MM.1S (cell line): ENCODE results near the gene TEX28.

Experiments
- DNase-seq: peaks from one replicate; pipeline ENCODE4 v3.0.0-alpha.2; 2015
- H2AFZ ChIP-seq: fragments of 300-600 bp; sonication (generic); 2 replicates; pipeline ENCODE4 v1.6.0; 2016; ENCODE audit warnings: antibody characterized with exemption, low read length
- H3F3A ChIP-seq: fragments of 300-600 bp; sonication (generic); 2 replicates; pipeline ENCODE4 v1.6.1; 2016; ENCODE audit warnings: mild to moderate bottlenecking, antibody characterized with exemption, low read length, moderate library complexity, mixed read lengths; ENCODE audit not compliant: insufficient read depth
- H3K27ac ChIP-seq: fragments of 300-600 bp; sonication (generic); 2 replicates; pipeline ENCODE4 v1.5.1; 2016; ENCODE audit warnings: mild to moderate bottlenecking, low read length
- H3K27me3 ChIP-seq: fragments of 300-600 bp; sonication (generic); replicated peaks from 2 replicates; pipeline ENCODE4 v1.6.0; 2016; ENCODE audit warnings: low read length; ENCODE audit not compliant: insufficient read depth
- H3K36me3 ChIP-seq: fragments of 300-600 bp; sonication (generic); replicated peaks from 2 replicates; pipeline ENCODE4 v1.6.1; 2016; ENCODE audit warnings: mild to moderate bottlenecking, low read length, mixed read lengths; ENCODE audit not compliant: insufficient read depth
- H3K4me1 ChIP-seq: fragments of 300-600 bp; sonication (generic); 2 replicates; pipeline ENCODE4 v1.6.1; 2016; ENCODE audit warnings: low read length, mixed read lengths
- H3K4me2 ChIP-seq: fragments of 300-600 bp; sonication (generic); 2 replicates; pipeline ENCODE4 v1.6.0; 2016; ENCODE audit warnings: low read depth, low read length
- H3K4me3 ChIP-seq: fragments of 300-600 bp; sonication (generic); 2 replicates; pipeline ENCODE4 v1.5.1; 2016; ENCODE audit warnings: low read length, mixed read lengths
- H3K79me2 ChIP-seq: fragments of 300-600 bp; sonication (generic); 2 replicates; pipeline ENCODE4 v1.6.1; 2016; ENCODE audit warnings: mixed run types, low read length, mixed read lengths
- H3K9ac ChIP-seq: fragments of 300-600 bp; sonication (generic); 2 replicates; pipeline ENCODE4 v1.6.1; 2016; ENCODE audit warnings: low read length, mixed read lengths
- H3K9me2 ChIP-seq: fragments of 300-600 bp; sonication (generic); replicated peaks from 2 replicates; pipeline ENCODE4 v1.6.1; 2016; ENCODE audit warnings: mild to moderate bottlenecking, low read length, mixed read lengths; ENCODE audit not compliant: insufficient read depth
- H3K9me3 ChIP-seq: fragments of 300-600 bp; sonication (generic); replicated peaks from 2 replicates; pipeline ENCODE4 v1.6.1; 2016; ENCODE audit warnings: mild to moderate bottlenecking, low read length, mixed read lengths; ENCODE audit not compliant: insufficient read depth
- H4K20me1 ChIP-seq: fragments of 300-600 bp; sonication (generic); 2 replicates; pipeline ENCODE4 v1.6.1; 2016; ENCODE audit warnings: mild to moderate bottlenecking, low read length, moderate library complexity, mixed read lengths; ENCODE audit not compliant: insufficient read depth
- CTCF ChIP-seq: fragments of 300-600 bp; sonication (generic); IDR thresholded peaks from 2 replicates; pipeline ENCODE4 v1.5.1; 2016; ENCODE audit warnings: antibody characterized with exemption, low read length, mixed read lengths
- EZH2 ChIP-seq: fragments of 300-600 bp; sonication (generic); optimal IDR thresholded peaks from 2 replicates; pipeline ENCODE3; 2017; ENCODE audit warnings: low read depth, mild to moderate bottlenecking, antibody characterized with exemption, low read length, mixed read lengths
- EZH2phosphoT487 ChIP-seq: fragments of 300-600 bp; sonication (generic); IDR thresholded peaks from 2 replicates; pipeline ENCODE4 v1.6.1; 2018; ENCODE audit warnings: antibody characterized with exemption, low read length

TEX28 gene

GRCh38 chrX:154322890-154323289, 28.0 kb upstream of the TEX28 start:
- H3K79me2 ChIP-seq: no peaks in the 10 kb centered on the region
- DNase-seq: no peak
- no peak overlapping the region for H2AFZ ChIP-seq
- H3K4me2 ChIP-seq: no peak overlapping the region
- no peak for TF ChIP-seq CTCF
- no peak for TF ChIP-seq EZH2phosphoT487
- TF ChIP-seq EZH2: no peak
- no peak overlapping the region for H3K9ac ChIP-seq
- no peaks in the 10 kb centered on the region for H3K36me3 ChIP-seq
- H3K9me3 ChIP-seq: no peaks in the 10 kb centered on the region
- H3K4me3 ChIP-seq: no peak overlapping the region
- H3K27ac ChIP-seq: no peak overlapping the region
- no peaks in the 10 kb centered on the region for H3K9me2 ChIP-seq
- peaks cover 16% of the 10 kb centered on the region for H3F3A ChIP-seq
- H4K20me1 ChIP-seq: no peaks in the 10 kb centered on the region
- H3K4me1 ChIP-seq: peaks cover 41% of the 10 kb centered on the region
- no peaks in the 10 kb centered on the region for H3K27me3 ChIP-seq

GRCh38 chrX:154321594-154321993, 26.7 kb upstream of the TEX28 start:
- H3K9me2 ChIP-seq: no peaks in the 10 kb centered on the region
- peaks cover 16% of the 10 kb centered on the region for H3F3A ChIP-seq
- no peak overlapping the region; the same call in 1 of the 2 replicates for H2AFZ ChIP-seq
- H3K27ac ChIP-seq: peak overlapping the region; percentile 75
- H3K36me3 ChIP-seq: no peaks in the 10 kb centered on the region
- H3K79me2 ChIP-seq: no peaks in the 10 kb centered on the region
- peak; percentile 47 for DNase-seq
- H3K4me2 ChIP-seq: peak overlapping the region; percentile 62
- TF ChIP-seq EZH2: no peak
- peak; percentile 37 for TF ChIP-seq CTCF
- no peak for TF ChIP-seq EZH2phosphoT487
- peaks cover 29% of the 10 kb centered on the region for H3K4me1 ChIP-seq
- no peaks in the 10 kb centered on the region for H3K9me3 ChIP-seq
- H3K4me3 ChIP-seq: peak overlapping the region; percentile 38; the same call in 1 of the 2 replicates
- H4K20me1 ChIP-seq: no peaks in the 10 kb centered on the region
- no peaks in the 10 kb centered on the region for H3K27me3 ChIP-seq
- no peak overlapping the region; the same call in 1 of the 2 replicates for H3K9ac ChIP-seq

DNA sequence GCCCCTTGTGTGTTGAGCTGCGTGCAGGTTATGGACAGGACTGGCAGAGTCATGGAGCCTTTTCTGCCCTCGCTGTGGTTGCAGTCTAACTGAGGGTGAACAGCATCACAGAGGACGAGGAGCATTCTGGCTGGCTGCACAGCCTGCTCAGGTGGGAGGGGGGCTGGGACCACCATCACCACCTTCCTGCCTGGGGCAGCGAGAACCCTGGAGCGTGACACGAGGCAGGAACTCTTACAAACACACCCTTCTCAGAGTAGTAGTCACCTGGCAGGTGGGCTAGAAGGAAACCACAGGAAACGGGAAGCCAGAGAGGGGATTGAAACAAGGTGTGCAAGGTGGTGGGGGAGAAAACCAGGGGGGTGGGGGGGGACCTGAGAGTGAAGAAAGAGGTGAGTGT, 26.2 kb upstream of the TEX28 start:
- H3K36me3 ChIP-seq: no peaks in the 10 kb centered on the region
- DNase-seq: peak; percentile 37
- no peaks in the 10 kb centered on the region for H4K20me1 ChIP-seq
- H3K79me2 ChIP-seq: no peaks in the 10 kb centered on the region
- peaks cover 24% of the 10 kb centered on the region for H3K4me1 ChIP-seq
- no peaks in the 10 kb centered on the region for H3K27me3 ChIP-seq
- no peaks in the 10 kb centered on the region for H3K9me3 ChIP-seq
- 0 out of 2 replicates have a peak overlapping the region, but pooled peaks have one; percentile 8 for H3K9ac ChIP-seq
- peak overlapping the region; percentile 75; the same call in 1 of the 2 replicates for H3K27ac ChIP-seq
- peaks cover 16% of the 10 kb centered on the region for H3F3A ChIP-seq
- H3K4me3 ChIP-seq: no peak overlapping the region
- H3K9me2 ChIP-seq: no peaks in the 10 kb centered on the region
- H3K4me2 ChIP-seq: peak overlapping the region; percentile 35; the same call in 1 of the 2 replicates
- TF ChIP-seq CTCF (no peak), EZH2 (no peak), EZH2phosphoT487 (no peak)
- H2AFZ ChIP-seq: 0 out of 2 replicates have a peak overlapping the region, but pooled peaks have one; percentile 48
